ENCODE results near the gene ZBTB20.
A peak's percentile ranks its signal among the peaks of the same experiment; 100 is the strongest.

The ZBTB20 gene

DNA sequence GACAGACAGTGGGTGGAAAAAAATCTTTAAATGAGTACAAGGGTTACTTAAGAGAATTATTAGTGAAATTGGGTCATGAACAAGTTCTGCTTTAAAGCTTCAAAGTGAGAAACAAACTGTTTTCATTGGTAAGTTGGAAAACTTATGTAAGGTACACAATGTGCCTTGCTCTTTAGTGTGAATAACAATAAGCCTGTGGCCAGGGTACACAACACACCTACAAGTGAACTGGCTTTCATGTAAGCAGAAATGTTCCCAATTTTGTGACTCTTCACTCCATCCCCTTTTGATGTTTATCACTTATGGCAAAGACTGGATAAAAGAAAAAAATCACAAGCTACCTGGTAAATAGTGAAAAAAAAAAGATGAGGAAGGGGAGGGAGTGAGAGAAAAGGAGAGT, 253.7 kb downstream of the ZBTB20 start:
- H3K4me3 Mint-ChIP-seq = no peak overlapping the region
- H3K4me1 Mint-ChIP-seq = no peaks in the 10 kb centered on the region

GRCh38 chr3:114892880-114893279, 254.2 kb downstream of the ZBTB20 start:
- H3K27me3 Mint-ChIP-seq = no peaks in the 10 kb centered on the region
- peaks cover 31% of the 10 kb centered on the region for H3K36me3 Mint-ChIP-seq
- H3K27ac Mint-ChIP-seq = no peak overlapping the region
- H3K4me1 Mint-ChIP-seq = no peaks in the 10 kb centered on the region
- no peak overlapping the region for H3K4me3 Mint-ChIP-seq
- ATAC-seq = no peak
- H3K9me3 Mint-ChIP-seq = no peaks in the 10 kb centered on the region

More for the DNA sequence above, 253.7 kb downstream of the ZBTB20 start:
- no peak for ATAC-seq
- Mint-ChIP-seq H3K27me3 (no peaks in the 10 kb centered on the region), H3K27ac (no peak overlapping the region), H3K36me3 (peaks cover 31% of the 10 kb centered on the region), H3K9me3 (no peaks in the 10 kb centered on the region)

DNA sequence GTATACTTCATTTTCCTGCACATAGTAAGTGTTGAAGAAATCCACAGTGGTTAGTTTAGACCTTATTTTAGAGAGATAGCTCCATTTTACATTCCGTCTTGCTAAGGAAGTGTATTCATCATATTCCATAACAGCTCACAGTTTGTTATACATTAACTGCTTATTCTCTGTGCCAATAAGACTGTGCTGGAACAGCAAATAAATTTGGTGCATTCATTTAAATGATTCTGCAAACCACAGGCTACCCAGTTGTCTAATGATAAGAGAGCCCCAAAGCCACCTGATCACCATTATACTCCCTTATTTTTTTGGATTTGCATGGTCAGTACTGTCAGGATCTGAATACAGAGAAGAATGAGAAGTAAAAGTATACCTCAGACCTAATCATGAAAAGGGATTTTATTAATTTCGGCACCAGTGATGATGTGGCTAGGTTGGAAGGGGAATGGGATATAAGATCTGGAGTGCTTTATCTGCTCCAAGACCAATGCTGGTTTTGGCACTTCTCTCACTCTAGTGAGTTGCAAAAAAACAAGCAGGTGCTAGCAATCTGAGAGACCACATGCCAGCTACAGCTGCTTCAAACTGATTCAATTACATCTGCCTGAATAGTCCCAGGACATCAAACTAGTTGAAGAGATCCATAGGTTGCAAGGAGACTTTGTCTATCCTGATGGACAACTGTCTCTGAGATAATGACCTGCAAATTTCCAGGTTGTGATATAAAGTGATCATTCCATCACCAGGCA, 254.8 kb downstream of the ZBTB20 start:
- Mint-ChIP-seq H3K27ac (no peak overlapping the region), H3K4me1 (no peaks in the 10 kb centered on the region), H3K27me3 (no peaks in the 10 kb centered on the region), H3K36me3 (peaks cover 31% of the 10 kb centered on the region), H3K9me3 (no peaks in the 10 kb centered on the region), H3K4me3 (no peak overlapping the region)
- ATAC-seq = no peak

DNA sequence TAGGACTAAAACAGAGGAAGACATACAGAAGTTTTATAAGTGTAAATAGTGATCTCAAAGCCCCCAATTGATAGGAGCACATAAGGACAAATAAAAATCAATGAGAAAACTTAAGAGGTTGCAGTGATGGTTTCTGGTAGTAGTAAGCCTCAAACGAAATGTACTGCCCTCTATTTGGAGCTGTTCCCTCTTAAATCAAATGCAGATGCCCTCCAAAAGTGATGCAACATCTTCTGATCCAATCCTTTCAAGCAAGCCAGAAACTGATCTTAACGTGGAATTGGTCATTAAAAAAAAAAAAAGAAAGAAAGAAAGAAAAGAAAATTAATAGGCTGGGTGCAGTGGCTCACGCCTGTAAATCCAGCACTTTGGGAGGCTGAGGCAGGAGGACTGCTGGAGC, 259.3 kb downstream of the ZBTB20 start:
- Mint-ChIP-seq H3K4me3 (no peak overlapping the region), H3K27me3 (no peaks in the 10 kb centered on the region), H3K9me3 (no peaks in the 10 kb centered on the region), H3K36me3 (peaks cover 14% of the 10 kb centered on the region), H3K4me1 (no peaks in the 10 kb centered on the region), H3K27ac (no peak overlapping the region)
- no peak for ATAC-seq

GRCh38 chr3:114886905-114887304, 260.2 kb downstream of the ZBTB20 start:
- H3K4me1 Mint-ChIP-seq = no peaks in the 10 kb centered on the region
- H3K9me3 Mint-ChIP-seq = no peaks in the 10 kb centered on the region
- no peak overlapping the region for H3K27ac Mint-ChIP-seq
- ATAC-seq = no peak
- H3K4me3 Mint-ChIP-seq = no peak overlapping the region
- H3K36me3 Mint-ChIP-seq = peaks cover 7% of the 10 kb centered on the region
- H3K27me3 Mint-ChIP-seq = no peaks in the 10 kb centered on the region

DNA sequence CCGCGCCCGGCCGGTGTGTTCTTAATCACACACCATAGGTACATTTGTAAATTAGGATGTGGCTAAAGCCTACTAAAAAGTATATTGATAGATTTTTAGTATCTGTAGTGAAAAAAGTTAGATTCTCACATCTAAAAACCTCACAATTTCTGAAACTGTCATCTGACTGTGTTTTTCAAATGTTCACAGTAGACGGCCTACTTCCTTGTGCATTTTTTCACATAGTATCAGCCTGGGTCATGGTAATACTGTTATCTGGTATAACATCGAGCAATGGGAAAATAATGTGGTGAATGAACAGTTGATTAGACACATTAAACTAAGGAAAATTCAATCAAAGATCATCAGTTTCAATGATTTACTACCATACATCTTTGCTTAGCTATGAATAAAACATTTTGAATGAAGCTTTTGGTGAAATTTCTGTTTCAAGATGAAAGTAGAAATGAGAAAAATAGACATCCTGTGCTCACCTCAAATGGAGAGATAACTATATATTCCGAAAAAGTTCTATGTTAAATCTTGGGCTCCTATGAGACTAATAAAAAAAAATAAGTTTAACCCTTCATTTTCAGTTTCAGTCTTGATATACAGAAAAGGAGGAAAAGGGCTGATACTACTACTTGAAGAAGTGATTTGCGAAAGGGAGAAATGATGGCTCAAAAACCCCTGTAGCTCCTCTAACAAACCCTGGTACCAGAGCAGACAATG, 262.7 kb downstream of the ZBTB20 start:
- Mint-ChIP-seq H3K27ac (no peak overlapping the region), H3K9me3 (no peaks in the 10 kb centered on the region), H3K4me3 (no peak overlapping the region), H3K27me3 (no peaks in the 10 kb centered on the region), H3K36me3 (peaks cover 7% of the 10 kb centered on the region), H3K4me1 (peaks cover 4% of the 10 kb centered on the region)
- ATAC-seq = no peak

- ATAC-seq = no peak
- H3K4me3 Mint-ChIP-seq = no peak overlapping the region
Measured at GRCh38 chr3:114880078-114880477, 267.0 kb downstream of the ZBTB20 start.

GRCh38 chr3:114879059-114880031, 267.7 kb downstream of the ZBTB20 start:
- H3K4me3 Mint-ChIP-seq = no peak overlapping the region
- H3K4me1 Mint-ChIP-seq = peaks cover 5% of the 10 kb centered on the region
- H3K27ac Mint-ChIP-seq = no peak overlapping the region
- ATAC-seq = peak; percentile 82
- H3K9me3 Mint-ChIP-seq = no peaks in the 10 kb centered on the region
- H3K36me3 Mint-ChIP-seq = no peaks in the 10 kb centered on the region
- no peaks in the 10 kb centered on the region for H3K27me3 Mint-ChIP-seq

More at GRCh38 chr3:114880078-114880477, 267.0 kb downstream of the ZBTB20 start:
- Mint-ChIP-seq H3K4me1 (peaks cover 5% of the 10 kb centered on the region), H3K36me3 (no peaks in the 10 kb centered on the region), H3K27ac (no peak overlapping the region), H3K9me3 (no peaks in the 10 kb centered on the region), H3K27me3 (no peaks in the 10 kb centered on the region)

DNA sequence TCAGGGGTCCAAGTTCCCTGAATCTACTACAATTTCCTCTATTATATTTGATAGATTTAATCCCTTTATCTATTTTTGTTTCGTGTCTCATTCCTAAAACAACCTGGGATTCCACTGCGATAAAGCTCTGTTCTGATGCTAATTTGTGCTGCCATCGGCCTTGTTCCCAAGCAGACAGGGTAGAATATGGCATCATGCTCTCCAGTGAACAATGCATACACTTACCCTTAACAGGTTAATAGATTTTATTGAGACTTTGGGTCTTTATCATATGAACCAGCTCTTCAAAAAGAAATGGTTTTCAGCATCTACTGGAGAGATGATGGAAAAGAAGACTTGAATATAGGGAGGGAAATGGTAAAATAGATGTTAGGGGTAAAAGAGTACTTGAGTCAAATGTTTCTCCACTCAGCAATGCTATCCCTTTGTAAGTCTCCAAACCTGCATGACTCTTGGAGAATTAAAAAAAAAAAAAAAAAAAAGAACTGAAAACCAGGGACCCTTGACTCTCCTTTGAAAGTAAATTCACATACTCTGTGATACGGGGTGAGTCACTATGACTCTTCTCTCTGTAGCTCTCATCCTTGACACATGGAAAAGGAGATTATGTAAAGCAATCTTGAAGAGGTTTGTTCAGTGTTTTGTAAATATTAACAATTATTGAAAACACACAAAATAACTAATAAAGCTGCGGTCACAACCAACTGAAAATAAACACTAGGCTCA, 268.8 kb downstream of the ZBTB20 start:
- H3K27ac Mint-ChIP-seq = no peak overlapping the region
- H3K4me1 Mint-ChIP-seq = peaks cover 5% of the 10 kb centered on the region
- no peaks in the 10 kb centered on the region for H3K9me3 Mint-ChIP-seq
- no peak overlapping the region for H3K4me3 Mint-ChIP-seq
- H3K27me3 Mint-ChIP-seq = no peaks in the 10 kb centered on the region
- no peaks in the 10 kb centered on the region for H3K36me3 Mint-ChIP-seq
- ATAC-seq = no peak

GRCh38 chr3:114877378-114878113, 269.5 kb downstream of the ZBTB20 start:
- Mint-ChIP-seq H3K27me3 (no peaks in the 10 kb centered on the region), H3K4me1 (peaks cover 6% of the 10 kb centered on the region), H3K27ac (no peak overlapping the region), H3K36me3 (peaks cover under 1% of the 10 kb centered on the region), H3K9me3 (no peaks in the 10 kb centered on the region), H3K4me3 (no peak overlapping the region)
- no peak for ATAC-seq

DNA sequence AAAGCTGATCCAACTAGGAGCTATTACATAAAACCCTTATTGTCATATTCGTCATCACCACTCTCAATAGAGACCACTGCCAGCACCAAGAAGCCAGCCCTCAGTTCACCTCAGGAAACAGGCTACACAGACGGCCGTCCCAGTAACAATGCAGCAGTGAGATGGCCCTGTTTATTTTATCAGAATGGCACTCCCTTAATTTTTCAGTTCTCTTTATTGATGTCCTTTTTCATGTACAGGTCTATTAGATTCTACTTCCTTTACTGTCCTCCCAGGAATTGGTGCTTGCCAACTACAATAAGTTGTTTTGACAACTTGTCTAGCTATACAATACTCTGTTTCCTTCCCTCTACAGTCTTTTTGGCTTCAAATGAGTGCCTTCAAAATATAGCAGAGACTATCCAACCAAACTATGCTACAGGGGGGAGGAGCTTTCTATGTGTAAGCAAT, 272.5 kb downstream of the ZBTB20 start:
- Mint-ChIP-seq H3K4me1 (peaks cover 15% of the 10 kb centered on the region), H3K36me3 (peaks cover 21% of the 10 kb centered on the region), H3K9me3 (no peaks in the 10 kb centered on the region), H3K4me3 (no peak overlapping the region), H3K27ac (no peak overlapping the region), H3K27me3 (no peaks in the 10 kb centered on the region)
- no peak for ATAC-seq

- no peak overlapping the region for H3K27ac Mint-ChIP-seq
- peaks cover 21% of the 10 kb centered on the region for H3K36me3 Mint-ChIP-seq
- H3K4me3 Mint-ChIP-seq = no peak overlapping the region
- H3K4me1 Mint-ChIP-seq = peaks cover 12% of the 10 kb centered on the region
- no peaks in the 10 kb centered on the region for H3K9me3 Mint-ChIP-seq
- no peak for ATAC-seq
- H3K27me3 Mint-ChIP-seq = no peaks in the 10 kb centered on the region
Measured at GRCh38 chr3:114873591-114873990, 273.5 kb downstream of the ZBTB20 start.

GRCh38 chr3:114872588-114872987, 274.5 kb downstream of the ZBTB20 start:
- no peaks in the 10 kb centered on the region for H3K27me3 Mint-ChIP-seq
- H3K4me1 Mint-ChIP-seq = peaks cover 12% of the 10 kb centered on the region
- no peak overlapping the region for H3K27ac Mint-ChIP-seq
- H3K4me3 Mint-ChIP-seq = no peak overlapping the region
- H3K36me3 Mint-ChIP-seq = peaks cover 23% of the 10 kb centered on the region
- no peaks in the 10 kb centered on the region for H3K9me3 Mint-ChIP-seq
- no peak for ATAC-seq

GRCh38 chr3:114872050-114872449, 275.0 kb downstream of the ZBTB20 start:
- Mint-ChIP-seq H3K9me3 (no peaks in the 10 kb centered on the region), H3K36me3 (peaks cover 26% of the 10 kb centered on the region), H3K4me1 (peaks cover 12% of the 10 kb centered on the region), H3K27me3 (no peaks in the 10 kb centered on the region), H3K27ac (no peak overlapping the region), H3K4me3 (no peak overlapping the region)
- no peak for ATAC-seq
